Suprapubic skin (tissue), 4 donors: Measurements from ENCODE around the gene PAPLN.

Source experiments
- POLR2A ChIP-seq, 2 donors: fragments of 450-650 bp; IDR thresholded peaks; one replicate each; pipeline ENCODE4 v1.6.1; 2017; ENCODE audit warnings: antibody characterized with exemption in 2 of 2, mild to moderate bottlenecking in 2 of 2, moderate library complexity in 2 of 2
- POLR2AphosphoS5 ChIP-seq, 3 donors: sonication (generic); formaldehyde crosslinking; IDR thresholded peaks; one replicate each; pipeline ENCODE4 v1.6.1; 2017; ENCODE audit warnings: antibody characterized with exemption in 3 of 3
- TF ChIP-seq, protein P1 (sequence below), 2 donors: fragments of 200-600 bp in 1 of 2; fragments of 450-650 bp in 1 of 2; sonication (generic) in 1 of 2; IDR thresholded peaks; one replicate each; pipeline ENCODE4 v1.5.1; 2016 to 2019; ENCODE audit warnings: antibody characterized with exemption in 2 of 2, mild to moderate bottlenecking in 1 of 2, moderate library complexity in 1 of 2

DNA sequence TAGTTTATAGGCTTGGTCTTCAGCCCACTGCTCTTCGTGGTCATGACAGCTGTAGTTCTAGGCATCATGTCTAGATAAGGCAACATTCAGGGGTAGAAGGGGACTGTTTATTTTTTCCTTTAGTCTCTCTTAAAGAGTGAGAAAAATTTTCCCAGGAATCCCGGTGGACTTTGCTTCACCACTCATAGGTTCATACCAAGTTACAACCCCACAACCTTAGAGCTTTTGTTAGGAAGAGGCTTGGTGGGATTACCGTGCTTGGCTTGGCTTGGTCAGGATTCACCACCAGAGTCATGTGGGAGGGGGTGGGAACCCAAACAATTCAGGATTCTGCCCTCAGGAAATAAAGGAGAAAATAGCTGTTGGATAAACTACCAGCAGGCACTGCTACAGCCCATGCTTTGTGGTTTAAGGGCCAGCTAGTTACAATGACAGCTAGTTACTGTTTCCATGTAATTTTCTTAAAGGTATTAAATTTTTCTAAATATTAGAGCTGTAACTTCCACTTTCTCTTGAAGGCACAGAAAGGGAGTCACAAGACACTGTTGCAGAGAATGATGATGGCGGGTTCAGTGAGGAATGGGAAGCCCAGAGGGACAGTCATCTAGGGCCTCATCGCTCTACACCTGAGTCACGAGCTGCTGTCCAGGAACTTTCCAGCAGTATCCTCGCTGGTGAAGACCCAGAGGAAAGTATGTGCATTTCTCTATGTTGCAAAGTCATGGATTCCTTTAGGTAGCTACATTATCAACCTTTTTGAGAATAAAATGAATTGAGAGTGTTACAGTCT is 25.9 kb upstream of the PAPLN start:
- TF ChIP-seq, protein P1, sequence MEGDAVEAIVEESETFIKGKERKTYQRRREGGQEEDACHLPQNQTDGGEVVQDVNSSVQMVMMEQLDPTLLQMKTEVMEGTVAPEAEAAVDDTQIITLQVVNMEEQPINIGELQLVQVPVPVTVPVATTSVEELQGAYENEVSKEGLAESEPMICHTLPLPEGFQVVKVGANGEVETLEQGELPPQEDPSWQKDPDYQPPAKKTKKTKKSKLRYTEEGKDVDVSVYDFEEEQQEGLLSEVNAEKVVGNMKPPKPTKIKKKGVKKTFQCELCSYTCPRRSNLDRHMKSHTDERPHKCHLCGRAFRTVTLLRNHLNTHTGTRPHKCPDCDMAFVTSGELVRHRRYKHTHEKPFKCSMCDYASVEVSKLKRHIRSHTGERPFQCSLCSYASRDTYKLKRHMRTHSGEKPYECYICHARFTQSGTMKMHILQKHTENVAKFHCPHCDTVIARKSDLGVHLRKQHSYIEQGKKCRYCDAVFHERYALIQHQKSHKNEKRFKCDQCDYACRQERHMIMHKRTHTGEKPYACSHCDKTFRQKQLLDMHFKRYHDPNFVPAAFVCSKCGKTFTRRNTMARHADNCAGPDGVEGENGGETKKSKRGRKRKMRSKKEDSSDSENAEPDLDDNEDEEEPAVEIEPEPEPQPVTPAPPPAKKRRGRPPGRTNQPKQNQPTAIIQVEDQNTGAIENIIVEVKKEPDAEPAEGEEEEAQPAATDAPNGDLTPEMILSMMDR (IDR thresholded peaks at IDR 0.05): no peak
- no peak for TF ChIP-seq POLR2AphosphoS5 (IDR thresholded peaks at IDR 0.05)
- no peak for TF ChIP-seq POLR2A (IDR thresholded peaks at IDR 0.05)
